M059J (cell line): ENCODE data around the gene ZNF319. TPM values are rescaled to one million over a fixed set of nuclear protein-coding genes. Genes with fewer than 3 reads are reported as not detected.

Experiments
- DNase-seq: peaks from one replicate; pipeline ENCODE4 v3.0.0-alpha.2; 2012; ENCODE audit warnings: low read depth
- total RNA-seq: library from RNA; depleted of rRNA; stranded (reverse); fragments of >200 nt; shearing (Covaris generic); gene quantifications from 2 replicates; pipeline ENCODE4 v1.2.3, GENCODE V29; 2014

Gene ZNF319
- total RNA-seq, 1 experiment from 2014 or later: 4.5 TPM

GRCh38 chr16:58037365-58038057 is 37.0 kb upstream of the ZNF319 start:
- DNase-seq: no peak

- no peak for DNase-seq
Measured at GRCh38 chr16:58036943-58037342, 36.5 kb upstream of the ZNF319 start.

- no peak for DNase-seq
Measured at GRCh38 chr16:58035356-58036170, 35.1 kb upstream of the ZNF319 start.

- no peak for DNase-seq
Measured at GRCh38 chr16:58034774-58035173, 34.3 kb upstream of the ZNF319 start.

DNA sequence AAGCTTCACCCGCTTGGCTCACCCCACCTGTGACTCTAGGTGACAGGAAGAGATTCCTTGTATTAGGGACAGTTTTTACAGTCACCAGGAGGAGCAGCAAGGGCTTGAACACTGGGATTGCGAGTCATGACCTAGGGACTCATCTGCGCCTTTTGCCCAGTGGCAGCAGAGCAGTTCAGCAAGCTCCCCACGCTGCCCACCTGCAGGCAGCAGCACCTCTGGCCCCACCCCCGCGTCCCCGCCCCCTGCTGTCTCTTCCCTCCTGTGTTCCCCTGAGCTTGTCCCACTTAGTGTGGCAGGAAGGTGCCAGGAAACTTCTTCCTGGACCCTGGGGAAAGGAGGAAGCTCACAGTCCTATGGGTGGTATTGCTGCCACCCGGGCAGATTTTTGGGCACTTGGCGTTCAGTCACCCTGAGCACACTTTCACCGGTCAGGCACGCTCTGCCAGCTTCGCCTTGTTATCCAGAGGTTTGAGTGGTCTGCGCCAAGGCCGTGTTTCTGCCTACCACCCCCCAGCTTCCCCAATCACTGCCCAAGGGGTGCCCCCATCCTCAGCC is 33.7 kb upstream of the ZNF319 start:
- no peak for DNase-seq

DNA sequence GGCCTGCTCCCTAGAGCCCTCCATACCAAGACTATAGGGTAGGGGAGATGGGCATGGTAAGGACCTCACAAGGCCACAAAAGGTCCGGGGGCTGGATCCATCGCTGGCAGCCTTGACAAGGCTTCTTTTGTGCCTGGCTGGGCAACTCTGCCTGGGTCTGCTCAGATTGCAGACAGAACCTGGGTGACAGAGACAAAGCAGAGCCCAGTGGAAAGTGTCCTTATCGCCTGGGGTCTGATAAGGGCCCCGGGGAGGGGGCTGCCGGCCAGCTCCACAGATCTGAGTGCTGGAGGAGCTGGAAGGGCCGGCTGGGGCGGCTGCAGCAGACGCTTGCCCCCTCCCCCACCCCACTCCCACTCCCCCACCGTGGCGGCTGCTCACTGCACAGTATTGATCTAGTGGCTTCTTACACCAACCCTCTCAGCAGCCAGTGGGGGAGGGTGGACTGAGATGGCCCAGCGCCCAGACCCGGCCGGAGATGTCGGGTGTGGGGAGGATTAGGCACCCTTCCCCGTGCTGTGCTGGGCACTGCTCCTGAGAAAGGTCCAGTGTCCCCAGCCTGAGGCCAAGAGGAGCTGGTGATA is 32.3 kb upstream of the ZNF319 start:
- DNase-seq: no peak

GRCh38 chr16:58031016-58031800 is 30.7 kb upstream of the ZNF319 start:
- no peak for DNase-seq

DNA sequence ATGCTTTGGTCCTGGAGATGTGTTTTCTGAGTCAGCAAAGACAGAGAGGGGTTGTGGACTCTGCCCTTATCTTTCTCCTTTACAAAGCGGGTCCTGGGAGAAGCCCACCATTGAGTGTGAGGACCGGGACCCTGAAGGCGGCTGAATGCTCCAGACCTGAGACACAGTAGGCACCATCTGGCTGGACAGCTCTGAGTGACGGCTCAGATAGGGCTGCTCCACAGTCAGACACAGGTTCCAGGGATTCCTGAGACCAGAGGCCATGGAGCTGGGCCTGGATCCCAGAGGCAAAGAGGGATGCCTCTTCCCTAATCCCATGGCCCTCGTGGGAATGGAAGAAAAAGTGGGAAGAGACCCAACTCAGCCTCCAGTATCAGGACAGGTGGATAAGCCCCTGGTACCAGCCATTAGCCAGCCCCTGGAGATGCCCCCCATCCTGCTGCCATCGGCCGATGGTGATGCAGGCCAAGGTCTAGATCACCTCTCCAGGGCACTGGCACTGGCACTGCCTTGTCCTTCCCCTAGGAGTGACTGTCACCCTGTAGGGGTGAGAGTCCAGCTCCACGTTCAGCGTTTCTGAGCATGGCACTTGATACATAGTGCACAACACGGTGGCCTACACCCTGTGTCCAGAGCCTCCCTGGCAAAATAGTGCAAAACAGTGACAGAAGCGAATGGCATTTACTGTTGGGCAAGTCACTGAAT is 29.8 kb upstream of the ZNF319 start:
- no peak for DNase-seq

GRCh38 chr16:58029410-58029809 is 28.9 kb upstream of the ZNF319 start:
- no peak for DNase-seq

DNA sequence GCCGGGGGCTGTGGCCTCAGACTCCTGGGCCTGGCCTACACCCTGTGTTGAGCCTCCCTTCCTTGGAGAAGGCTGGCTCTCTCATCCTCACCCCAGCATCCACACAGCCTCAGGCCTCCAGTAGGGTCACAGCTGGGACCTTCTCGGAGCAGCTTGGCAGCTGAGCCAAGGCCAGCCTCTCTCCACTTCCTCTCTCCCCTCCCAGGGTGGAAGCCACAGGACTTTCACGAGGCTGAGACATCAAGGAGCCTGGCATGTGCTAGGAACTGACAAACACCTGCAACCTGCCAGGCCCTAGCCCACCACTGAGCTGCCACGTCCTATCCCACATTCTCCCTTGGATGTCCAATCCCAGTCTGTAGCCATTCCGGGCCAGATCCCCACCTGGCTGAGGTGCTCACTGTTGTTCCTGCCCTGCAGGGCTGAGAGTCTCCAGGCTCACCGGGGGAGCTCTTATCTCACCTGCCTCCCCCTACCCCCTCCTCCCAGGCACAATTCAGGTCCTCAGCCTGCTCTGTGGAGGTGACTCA is 28.1 kb upstream of the ZNF319 start:
- DNase-seq: peak; percentile 73

GRCh38 chr16:58027916-58028455 is 27.5 kb upstream of the ZNF319 start:
- no peak for DNase-seq

GRCh38 chr16:58027161-58027915 is 26.9 kb upstream of the ZNF319 start:
- no peak for DNase-seq

GRCh38 chr16:58026705-58027160 is 26.3 kb upstream of the ZNF319 start:
- no peak for DNase-seq

- peak; percentile 62 for DNase-seq
Measured at GRCh38 chr16:58026139-58026704, 25.8 kb upstream of the ZNF319 start.

GRCh38 chr16:58025351-58026138 is 25.1 kb upstream of the ZNF319 start, which contains the start of gene MMP15:
MMP15 (plus strand) TSS chr16:58025754; CDS start chr16:58026351, 597 bp downstream.
- DNase-seq: peak; percentile 67

GRCh38 chr16:58024486-58025350 is 24.2 kb upstream of the ZNF319 start:
- no peak for DNase-seq
